ENCODE data around the gene TMOD4. TPM values are rescaled to one million over a fixed set of nuclear protein-coding genes. Genes with fewer than 3 reads are reported as not detected.

TMOD4 gene
- total and polyA plus RNA-seq, 2 of the 13 experiments (the other 11 are each of a cell fraction or from before 2014, with no cell fraction given), result 0.66 TPM; not detected in 1

GRCh38 chr1:151222130-151222529 is 46.3 kb upstream of the TMOD4 start:
- no peak overlapping the region for H3K27ac ChIP-seq (ENCODE audit: extremely low read length, insufficient read depth, low read length)
- intact Hi-C loops (cut with micrococcal nuclease; ENCODE audit: unreplicated experiment) (no loop called here), in situ Hi-C loops (cut with HindIII; ENCODE audit: extremely low pct_ligation_motif_present, low pct_unique_long_range_greater_than_20kb) (no loop called here)
- H3K9ac ChIP-seq (ENCODE audit: insufficient read depth, low read depth, low read length), result no peak overlapping the region
- no TSS peak for BruUV-seq (replicated peaks)
- no peak overlapping the region for H3K4me2 ChIP-seq (ENCODE audit: low read depth, low read length)
- CTCF ChIA-PET (ENCODE audit: low intra/inter-chr PET ratio, low total read pairs), result no interaction called here
- H3K27me3 ChIP-seq (ENCODE audit: control insufficient read depth in 1 of 2, insufficient read depth in 2 of 2, low read length in 2 of 2), result no peaks in the 10 kb centered on the region
- H3K36me3 ChIP-seq (replicated peaks in 1 of 2; ENCODE audit: control insufficient read depth in 1 of 2, insufficient read depth in 2 of 2, low read length in 2 of 2), result peaks cover 4 to 35% of the 10 kb centered on the region in 2 experiments; a peak in 4 of 5 replicates
- TF ChIP-seq SYNCRIP (IDR thresholded peaks at IDR 0.05; ENCODE audit: insufficient read depth, low read depth, low read length), result no peak
- no peak for TF ChIP-seq GABPA (IDR thresholded peaks at IDR 0.05; ENCODE audit: low read depth, low read length)
- TF ChIP-seq GABPA (CRISPR knock-in tag; IDR thresholded peaks at IDR 0.05; ENCODE audit: low read depth), result no peak
- TF ChIP-seq BRD4 (CRISPR knock-in tag; IDR thresholded peaks at IDR 0.05), result no peak
- no peak for TF ChIP-seq ZBTB7A (CRISPR knock-in tag; IDR thresholded peaks at IDR 0.05)
- TF ChIP-seq TEAD3 (CRISPR knock-in tag; optimal IDR thresholded peaks at IDR 0.05; ENCODE audit: borderline replicate concordance), result no peak
- TF ChIP-seq HDAC6 (IDR thresholded peaks at IDR 0.05; ENCODE audit: low read depth, low read length), result no peak
- no peak for TF ChIP-seq NFE2 (CRISPR knock-in tag; IDR thresholded peaks at IDR 0.05)
- TF ChIP-seq ELF4 (CRISPR knock-in tag; IDR thresholded peaks at IDR 0.05; ENCODE audit: borderline replicate concordance), result no peak
- no peak for TF ChIP-seq RFX5 (IDR thresholded peaks at IDR 0.05; ENCODE audit: low read depth, low read length)
- no peak for TF ChIP-seq ZNF354B (CRISPR knock-in tag; IDR thresholded peaks at IDR 0.05)
- TF ChIP-seq HNRNPH1 (optimal IDR thresholded peaks at IDR 0.05; ENCODE audit: low read depth, low read length), result no peak
- no peak for TF ChIP-seq CHD4 (IDR thresholded peaks at IDR 0.05; ENCODE audit: borderline replicate concordance, low read length)
- TF ChIP-seq FOXP4 (CRISPR knock-in tag; IDR thresholded peaks at IDR 0.05), result no peak
- no peak for TF ChIP-seq NFAT5 (CRISPR knock-in tag; IDR thresholded peaks at IDR 0.05)
- DNase-seq (ENCODE audit: low spot score) (no peak), ATAC-seq (no peak), FAIRE-seq (no peak)
- POLR2A ChIA-PET, result interaction anchor here (1.1 kb wide), 1 partner anchor 16 kb away, joined by 3 read pairs; no protein-coding TSS in a partner anchor
- WGBS (ENCODE audit: low lambda C conversion rate), result 99% methylated on average over 4 of the region's 4 CpGs
- H3K4me1 ChIP-seq (ENCODE audit: insufficient read depth, low read length), result peaks cover 2% of the 10 kb centered on the region
- H4K20me1 ChIP-seq (ENCODE audit: insufficient read depth, low read length), result 0 out of 2 replicates have a peak, but pooled peaks cover 3% of the 10 kb centered on the region
- H3K9me3 ChIP-seq (ENCODE audit: low read length), result no peaks in the 10 kb centered on the region
- no peak overlapping the region for H3K4me3 ChIP-seq (replicated peaks in 1 of 3; ENCODE audit: insufficient read depth in 1 of 3, low read depth in 2 of 3, low read length in 3 of 3)
- H2AFZ ChIP-seq (ENCODE audit: low read length), result no peak overlapping the region
- H3K79me2 ChIP-seq (ENCODE audit: insufficient read depth, low read length), result peaks cover 48% of the 10 kb centered on the region

Data from HepG2 (cell line).